RWPE2 (cell line): ENCODE measurements around the gene PRR3.

Source experiments
- ATAC-seq: fragments of 200-7000 bp; cut with Tn5 transposase; 3 replicates; pipeline ENCODE4 v1.9.1; 2021; ENCODE audit warnings: low read depth
- DNase-seq: peaks from one replicate; pipeline ENCODE4 v3.0.0-alpha.2; 2020; ENCODE audit warnings: low spot score
- H3K27ac ChIP-seq: fragments of 450-650 bp; 2 replicates; pipeline ENCODE4 v1.5.1; 2017; ENCODE audit warnings: mild to moderate bottlenecking; ENCODE audit not compliant: poor library complexity, severe bottlenecking
- H3K27me3 ChIP-seq: fragments of 250-450 bp; sonication (Bioruptor Pico); 2 replicates; pipeline ENCODE4 v1.5.1; 2021; ENCODE audit warnings: mild to moderate bottlenecking, moderate library complexity; ENCODE audit not compliant: insufficient read depth, poor library complexity, severe bottlenecking
- H3K36me3 ChIP-seq: fragments of 250-450 bp; sonication (Bioruptor Pico); 2 replicates; pipeline ENCODE4 v1.5.1; 2020; ENCODE audit warnings: low read depth, mild to moderate bottlenecking, moderate library complexity
- H3K4me1 ChIP-seq: fragments of 250-450 bp; sonication (Bioruptor Pico); 2 replicates; pipeline ENCODE4 v1.5.1; 2021; ENCODE audit warnings: mild to moderate bottlenecking, moderate library complexity; ENCODE audit not compliant: insufficient read depth, poor library complexity, severe bottlenecking
- H3K4me3 ChIP-seq: fragments of 250-450 bp; sonication (Bioruptor Pico); 2 replicates; pipeline ENCODE4 v1.5.1; 2021; ENCODE audit warnings: mild to moderate bottlenecking, moderate library complexity; ENCODE audit not compliant: severe bottlenecking
- H3K9me3 ChIP-seq: fragments of 250-450 bp; sonication (Bioruptor Pico); 2 replicates; pipeline ENCODE4 v1.5.1; 2021; ENCODE audit warnings: mild to moderate bottlenecking, moderate library complexity; ENCODE audit not compliant: severe bottlenecking
- TF ChIP-seq, protein P1 (sequence below): fragments of 450-650 bp; IDR thresholded peaks from one replicate; pipeline ENCODE4 v1.5.1; 2017; ENCODE audit warnings: mild to moderate bottlenecking, moderate library complexity; ENCODE audit not compliant: poor library complexity, severe bottlenecking

The PRR3 gene

DNA sequence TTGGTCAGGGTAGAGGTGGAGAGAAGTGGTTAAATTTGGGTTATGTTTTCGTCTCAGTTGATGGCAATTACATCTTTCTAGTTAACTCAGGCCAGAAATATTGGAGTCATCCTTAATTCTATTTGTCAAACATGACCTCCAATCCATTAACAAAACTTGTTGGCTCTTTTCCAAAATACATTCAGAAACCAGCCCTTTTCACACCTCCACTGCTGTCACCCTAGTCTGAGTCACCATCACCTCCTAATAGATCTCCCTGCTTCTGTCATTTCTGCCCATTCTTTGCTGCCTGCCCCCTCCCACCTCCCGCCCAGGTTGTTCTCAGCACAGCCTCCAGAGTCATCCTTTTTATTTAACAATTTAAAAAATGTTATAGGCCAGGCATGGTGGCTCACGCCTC is 11.2 kb downstream of the PRR3 start:
- no peak overlapping the region for H3K27ac ChIP-seq
- H3K36me3 ChIP-seq: peaks cover 9% of the 10 kb centered on the region; the same call in 1 of the 2 replicates
- TF ChIP-seq, protein P1, sequence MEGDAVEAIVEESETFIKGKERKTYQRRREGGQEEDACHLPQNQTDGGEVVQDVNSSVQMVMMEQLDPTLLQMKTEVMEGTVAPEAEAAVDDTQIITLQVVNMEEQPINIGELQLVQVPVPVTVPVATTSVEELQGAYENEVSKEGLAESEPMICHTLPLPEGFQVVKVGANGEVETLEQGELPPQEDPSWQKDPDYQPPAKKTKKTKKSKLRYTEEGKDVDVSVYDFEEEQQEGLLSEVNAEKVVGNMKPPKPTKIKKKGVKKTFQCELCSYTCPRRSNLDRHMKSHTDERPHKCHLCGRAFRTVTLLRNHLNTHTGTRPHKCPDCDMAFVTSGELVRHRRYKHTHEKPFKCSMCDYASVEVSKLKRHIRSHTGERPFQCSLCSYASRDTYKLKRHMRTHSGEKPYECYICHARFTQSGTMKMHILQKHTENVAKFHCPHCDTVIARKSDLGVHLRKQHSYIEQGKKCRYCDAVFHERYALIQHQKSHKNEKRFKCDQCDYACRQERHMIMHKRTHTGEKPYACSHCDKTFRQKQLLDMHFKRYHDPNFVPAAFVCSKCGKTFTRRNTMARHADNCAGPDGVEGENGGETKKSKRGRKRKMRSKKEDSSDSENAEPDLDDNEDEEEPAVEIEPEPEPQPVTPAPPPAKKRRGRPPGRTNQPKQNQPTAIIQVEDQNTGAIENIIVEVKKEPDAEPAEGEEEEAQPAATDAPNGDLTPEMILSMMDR: no peak
- no peaks in the 10 kb centered on the region for H3K27me3 ChIP-seq
- no peaks in the 10 kb centered on the region for H3K9me3 ChIP-seq
- H3K4me3 ChIP-seq: no peak overlapping the region
- ATAC-seq (no peak), DNase-seq (no peak)
- H3K4me1 ChIP-seq: peaks cover 15% of the 10 kb centered on the region

DNA sequence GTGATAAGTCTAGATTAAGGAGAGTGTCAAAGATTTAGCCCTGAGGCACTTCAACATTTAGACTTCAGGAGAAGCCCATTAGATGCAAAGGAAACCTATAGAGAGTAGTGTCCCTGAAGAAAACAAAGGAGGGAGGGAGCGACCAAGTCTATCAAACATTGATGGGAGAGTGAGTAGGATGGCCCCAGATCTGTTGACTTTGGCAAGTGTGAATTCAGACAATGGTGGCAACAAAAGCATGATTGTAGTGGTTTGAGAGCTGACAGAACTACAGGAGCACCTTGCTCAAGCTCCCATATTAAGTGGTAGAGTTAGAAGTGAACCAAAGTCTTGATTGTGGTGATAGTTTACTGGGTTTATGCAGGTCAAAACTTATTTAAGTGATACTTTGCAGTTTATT is 13.2 kb downstream of the PRR3 start:
- Histone ChIP-seq H3K4me3 (peak overlapping the region; percentile 72), H3K4me1 (peaks cover 15% of the 10 kb centered on the region), H3K27ac (no peak overlapping the region), H3K27me3 (no peaks in the 10 kb centered on the region), H3K36me3 (peaks cover 21% of the 10 kb centered on the region), H3K9me3 (no peaks in the 10 kb centered on the region)
- DNase-seq: no peak
- TF ChIP-seq, protein P1: no peak
- ATAC-seq: no peak

DNA sequence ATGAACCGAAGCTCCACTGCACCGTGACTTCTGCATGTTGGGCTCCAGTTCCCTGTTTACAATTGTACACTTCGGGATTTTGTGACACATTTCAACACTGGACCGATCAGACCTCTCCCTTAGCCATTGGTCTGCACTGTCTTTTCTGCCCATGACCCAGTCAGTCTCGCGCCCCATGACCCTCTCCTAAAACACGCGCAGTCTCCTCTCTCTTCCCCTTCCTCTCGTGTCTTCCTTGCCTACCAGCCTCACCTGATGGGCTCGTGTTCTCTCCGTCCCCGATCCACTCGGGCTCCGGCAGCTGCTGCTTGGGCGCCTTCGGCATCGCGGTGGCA is 13.6 kb downstream of the PRR3 start:
- Histone ChIP-seq H3K4me3 (peak overlapping the region; percentile 72), H3K36me3 (peaks cover 25% of the 10 kb centered on the region), H3K27ac (no peak overlapping the region), H3K27me3 (no peaks in the 10 kb centered on the region), H3K4me1 (peaks cover 15% of the 10 kb centered on the region), H3K9me3 (no peaks in the 10 kb centered on the region)
- TF ChIP-seq, protein P1: no peak
- DNase-seq (no peak), ATAC-seq (peak; percentile 4; the same call in 1 of the 3 replicates)

DNA sequence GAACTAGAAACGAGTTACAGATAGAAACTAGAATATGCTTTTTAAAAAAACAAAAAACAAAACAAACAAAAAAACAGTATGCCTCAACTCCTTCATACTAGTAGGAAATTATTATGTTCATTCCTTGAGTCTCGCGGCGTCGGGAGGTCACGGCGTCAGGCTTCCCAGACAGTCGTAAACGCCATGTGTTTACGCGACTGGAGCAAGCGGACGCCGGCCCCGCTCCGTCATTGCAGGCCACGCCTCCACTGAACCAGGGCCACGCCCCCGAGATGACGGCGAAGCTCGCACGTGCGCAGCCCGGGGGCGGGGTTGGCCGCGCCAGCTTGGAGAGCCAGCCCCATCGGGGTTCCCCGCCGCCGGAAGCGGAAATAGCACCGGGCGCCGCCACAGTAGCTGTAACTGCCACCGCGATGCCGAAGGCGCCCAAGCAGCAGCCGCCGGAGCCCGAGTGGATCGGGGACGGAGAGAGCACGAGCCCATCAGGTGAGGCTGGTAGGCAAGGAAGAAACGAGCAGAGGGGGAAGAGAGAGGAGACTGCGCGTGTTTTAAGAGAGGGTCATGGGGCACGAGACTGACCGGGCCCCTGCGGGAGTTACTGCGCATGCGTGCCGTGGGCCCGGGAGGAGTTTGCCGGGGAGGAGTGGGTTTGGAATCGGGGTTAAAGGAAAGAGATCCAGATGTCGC is 14.1 kb downstream of the PRR3 start, which contains the start of gene ABCF1:
Gene ABCF1 (plus strand): TSS at position 368 of the 687 bp plus-strand sequence. CDS start 46 bp downstream, at position 414.
- Histone ChIP-seq H3K27me3 (no peaks in the 10 kb centered on the region), H3K36me3 (peaks cover 26% of the 10 kb centered on the region), H3K4me3 (peak within 1 kb of the TSS; percentile 72), H3K27ac (peak within 1 kb of the TSS; percentile 60), H3K9me3 (no peaks in the 10 kb centered on the region), H3K4me1 (peaks cover 15% of the 10 kb centered on the region)
- peak; percentile 86 for ATAC-seq
- DNase-seq: peak; percentile 96
- TF ChIP-seq, protein P1: no peak

DNA sequence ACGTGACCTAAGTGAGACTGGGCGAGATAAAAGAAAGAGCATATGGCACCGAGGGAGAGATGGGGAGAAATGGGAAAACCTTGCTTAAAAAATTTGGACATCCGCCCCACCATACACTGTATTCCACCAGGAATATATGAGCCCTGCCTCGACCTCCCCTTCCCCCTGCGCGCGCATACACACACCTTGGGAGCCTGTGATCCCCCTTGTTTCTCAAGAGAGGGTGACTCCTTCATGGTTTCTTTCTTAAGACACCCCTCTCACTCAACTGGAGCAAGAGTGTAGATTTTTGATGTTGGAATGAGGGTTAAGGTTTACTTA is 14.6 kb downstream of the PRR3 start:
- H3K4me3 ChIP-seq: peak overlapping the region; percentile 72
- no peak for DNase-seq
- ATAC-seq: peak; percentile 4
- no peaks in the 10 kb centered on the region for H3K9me3 ChIP-seq
- TF ChIP-seq, protein P1: no peak
- peaks cover 31% of the 10 kb centered on the region for H3K36me3 ChIP-seq
- peaks cover 15% of the 10 kb centered on the region for H3K4me1 ChIP-seq
- no peaks in the 10 kb centered on the region for H3K27me3 ChIP-seq
- peak overlapping the region; percentile 60 for H3K27ac ChIP-seq
